Effector CD8-positive, alpha-beta T cell (primary cell): ENCODE measurements around the gene ZCCHC13.
"Not testable (repeated sequence)": the region's sequence is repeated elsewhere in the genome, so short reads cannot be mapped to it uniquely, and the experiment has no call there.

Experiments
- DNase-seq: peaks from one replicate; lab custom pipeline; 2025; lab: John Stamatoyannopoulos, UW

Gene ZCCHC13

GRCh38 chrX:74321191-74321590 lies 17.2 kb downstream of the ZCCHC13 start:
- no peak for DNase-seq

- no peak for DNase-seq
These were observed 20.2 kb downstream of the ZCCHC13 start for GRCh38 chrX:74324131-74324530.

- DNase-seq = no peak
These were observed 21.4 kb downstream of the ZCCHC13 start for GRCh38 chrX:74325130-74326059.

- DNase-seq = no peak
These were observed 34.9 kb downstream of the ZCCHC13 start for GRCh38 chrX:74338852-74339251.

GRCh38 chrX:74340051-74340450 lies 36.1 kb downstream of the ZCCHC13 start:
- no peak for DNase-seq

- DNase-seq = not testable (repeated sequence)
These were observed 38.2 kb downstream of the ZCCHC13 start for GRCh38 chrX:74342211-74342610.

GRCh38 chrX:74343343-74344279 lies 39.6 kb downstream of the ZCCHC13 start:
- peak; percentile 1 for DNase-seq

GRCh38 chrX:74344280-74344622 lies 40.3 kb downstream of the ZCCHC13 start:
- no peak for DNase-seq

GRCh38 chrX:74346088-74346487 lies 42.1 kb downstream of the ZCCHC13 start:
- DNase-seq = no peak

GRCh38 chrX:74349387-74349786 lies 45.4 kb downstream of the ZCCHC13 start:
- DNase-seq = no peak

GRCh38 chrX:74351760-74352159 lies 47.8 kb downstream of the ZCCHC13 start:
- no peak for DNase-seq

- DNase-seq = no peak
These were observed 50.0 kb downstream of the ZCCHC13 start for GRCh38 chrX:74353984-74354383.
